ENCODE measurements around the gene ZDHHC14.

DNA sequence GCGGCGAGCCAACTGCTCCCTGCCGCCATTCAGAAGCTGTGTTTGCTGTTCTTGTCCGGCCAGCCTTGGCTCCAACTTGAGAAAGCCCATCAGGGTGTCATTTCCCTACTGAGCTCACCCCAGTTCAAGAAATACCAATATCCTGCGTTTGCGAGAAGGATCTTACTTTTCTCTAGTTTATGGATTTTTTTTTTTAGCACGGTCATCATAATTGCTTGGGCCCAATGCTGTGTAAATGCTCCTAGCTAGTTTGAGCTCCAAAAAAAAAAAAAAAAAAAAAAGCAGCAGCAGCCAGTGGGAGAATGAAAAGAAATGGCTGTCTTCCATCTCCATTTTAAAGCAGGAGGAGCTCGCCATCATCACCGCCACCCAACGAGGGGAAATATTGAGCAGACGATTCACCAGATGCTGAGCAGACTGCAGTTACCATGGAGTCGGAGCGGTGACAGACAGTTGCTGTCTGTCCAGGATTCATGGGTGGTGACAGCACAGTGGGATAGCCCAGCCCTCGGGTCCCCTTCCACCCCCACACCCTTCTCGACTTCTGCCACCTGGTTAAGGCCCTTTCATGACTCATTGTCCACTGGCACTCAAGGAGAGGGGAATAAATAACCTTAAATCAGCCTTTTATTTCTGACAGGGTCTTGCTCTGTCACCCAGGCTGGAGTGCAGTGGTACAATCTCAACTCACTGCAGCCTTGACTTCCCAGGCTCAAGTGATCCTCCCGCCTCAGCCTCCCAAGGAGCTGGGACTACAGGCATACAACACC, 309.6 kb downstream of the ZDHHC14 start:
- no peak for TF ChIP-seq CTCF (conservative IDR thresholded peaks at IDR 0.05; ENCODE audit: low read depth in 2 of 2)
- no peak for TF ChIP-seq CREB1 (CRISPR knock-in tag; IDR thresholded peaks at IDR 0.05; ENCODE audit: low read depth)
- TF ChIP-seq EZH2phosphoT487 (IDR thresholded peaks at IDR 0.05; ENCODE audit: unreplicated experiment) = no peak
